Tibial artery (tissue), 4 donors: Measurements from ENCODE around the gene C16orf96.
"Not testable (repeated sequence)": the region's sequence is repeated elsewhere in the genome, so short reads cannot be mapped to it uniquely, and the experiment has no call there.

ENCODE experiments used
- DNase-seq, 2 donors: peaks; one replicate each; pipeline ENCODE4 v3.0.0-alpha.2; 2019
- H3K27ac ChIP-seq, 2 donors: fragments of 200-600 bp; sonication (generic) in 1 of 2; 1 replicate in 1 of 2; 2 replicates in 1 of 2; pipeline ENCODE4 v1.5.1; 2018 to 2019; ENCODE audit warnings: mild to moderate bottlenecking in 1 of 2
- H3K27me3 ChIP-seq, 2 donors: fragments of 200-600 bp; sonication (generic) in 1 of 2; one replicate each; pipeline versions ENCODE4 v1.5.1 to v1.6.0; 2016 to 2019
- H3K36me3 ChIP-seq, 3 donors: fragments of 200-600 bp; sonication (generic) in 2 of 3; one replicate each; pipeline ENCODE4 v1.5.1; 2016 to 2019; ENCODE audit warnings: mild to moderate bottlenecking in 2 of 3
- H3K4me1 ChIP-seq, 4 donors: fragments of 200-600 bp; sonication (generic) in 2 of 4; 1 replicate in 3 of 4; 2 replicates in 1 of 4; pipeline ENCODE4 v1.5.1; 2016 to 2019
- H3K4me3 ChIP-seq, 2 donors: fragments of 200-600 bp; sonication (generic) in 1 of 2; 1 replicate in 1 of 2; 2 replicates in 1 of 2; pipeline ENCODE4 v1.5.1; 2018 to 2019; ENCODE audit warnings: mild to moderate bottlenecking in 2 of 2
- H3K9me3 ChIP-seq, 3 donors: fragments of 200-600 bp; sonication (generic) in 1 of 3; one replicate each; pipeline ENCODE4 v1.5.1; 2016 to 2019
- intact Hi-C: fragments of 100-400 bp; cut with DNase I; formaldehyde crosslinking; loops from one replicate; pipeline ENCODE4 v1.15.0; 2023; ENCODE audit warnings: low total_unique reads
- TF ChIP-seq, protein P1 (sequence below), 2 experiments: fragments of 200-600 bp in 1 of 2; fragments of 450-650 bp in 1 of 2; IDR thresholded peaks; one replicate each; pipeline ENCODE4 v1.5.1; 2017 to 2019; ENCODE audit warnings: antibody characterized with exemption in 2 of 2, mild to moderate bottlenecking in 1 of 2, moderate library complexity in 1 of 2

Gene C16orf96

GRCh38 chr16:4570086-4570485 is 13.9 kb downstream of the C16orf96 start:
- H3K9me3 ChIP-seq: no peaks in the 10 kb centered on the region

DNA sequence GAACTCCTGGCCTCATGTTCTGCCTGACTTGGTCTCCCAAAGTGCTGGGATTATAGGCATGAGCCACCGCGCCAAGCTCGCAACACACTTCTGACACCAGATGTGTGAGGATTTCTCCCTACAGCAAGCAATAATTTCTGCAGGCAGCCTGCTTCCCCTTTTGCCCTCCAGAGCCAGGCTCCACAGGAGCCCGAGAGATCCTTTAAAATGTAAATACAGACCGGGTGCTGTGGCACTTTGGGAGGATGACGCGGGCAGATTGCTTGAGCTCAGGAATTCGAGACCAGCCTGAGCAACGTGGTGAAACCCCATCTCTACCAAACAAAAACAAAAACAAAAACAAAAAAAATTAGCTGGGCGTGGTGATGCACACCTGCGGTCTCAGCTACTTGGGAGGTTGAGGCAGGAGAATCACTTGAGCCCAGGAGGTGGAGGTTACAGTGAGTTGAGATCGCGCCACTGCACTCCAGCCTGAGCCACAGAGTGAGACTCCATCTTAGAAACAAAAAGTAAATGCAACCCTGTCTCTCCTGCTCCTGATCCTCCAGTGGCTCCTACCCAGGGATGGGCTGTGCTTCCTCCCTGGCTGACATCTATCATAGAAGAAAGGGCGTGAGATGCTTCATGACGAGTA is 14.7 kb downstream of the C16orf96 start:
- no peak for DNase-seq

More at GRCh38 chr16:4570086-4570485, 13.9 kb downstream of the C16orf96 start:
- Histone ChIP-seq H3K27me3 (peaks cover 0 to 12% of the 10 kb centered on the region in 2 donors), H3K4me1 (no peaks in the 10 kb centered on the region), H3K36me3 (no peaks in the 10 kb centered on the region), H3K4me3 (no peak overlapping the region), H3K27ac (no peak overlapping the region)
- no peak for DNase-seq
- intact Hi-C loops: no loop called here
- TF ChIP-seq, protein P1, sequence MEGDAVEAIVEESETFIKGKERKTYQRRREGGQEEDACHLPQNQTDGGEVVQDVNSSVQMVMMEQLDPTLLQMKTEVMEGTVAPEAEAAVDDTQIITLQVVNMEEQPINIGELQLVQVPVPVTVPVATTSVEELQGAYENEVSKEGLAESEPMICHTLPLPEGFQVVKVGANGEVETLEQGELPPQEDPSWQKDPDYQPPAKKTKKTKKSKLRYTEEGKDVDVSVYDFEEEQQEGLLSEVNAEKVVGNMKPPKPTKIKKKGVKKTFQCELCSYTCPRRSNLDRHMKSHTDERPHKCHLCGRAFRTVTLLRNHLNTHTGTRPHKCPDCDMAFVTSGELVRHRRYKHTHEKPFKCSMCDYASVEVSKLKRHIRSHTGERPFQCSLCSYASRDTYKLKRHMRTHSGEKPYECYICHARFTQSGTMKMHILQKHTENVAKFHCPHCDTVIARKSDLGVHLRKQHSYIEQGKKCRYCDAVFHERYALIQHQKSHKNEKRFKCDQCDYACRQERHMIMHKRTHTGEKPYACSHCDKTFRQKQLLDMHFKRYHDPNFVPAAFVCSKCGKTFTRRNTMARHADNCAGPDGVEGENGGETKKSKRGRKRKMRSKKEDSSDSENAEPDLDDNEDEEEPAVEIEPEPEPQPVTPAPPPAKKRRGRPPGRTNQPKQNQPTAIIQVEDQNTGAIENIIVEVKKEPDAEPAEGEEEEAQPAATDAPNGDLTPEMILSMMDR (IDR thresholded peaks at IDR 0.05): no peak

DNA sequence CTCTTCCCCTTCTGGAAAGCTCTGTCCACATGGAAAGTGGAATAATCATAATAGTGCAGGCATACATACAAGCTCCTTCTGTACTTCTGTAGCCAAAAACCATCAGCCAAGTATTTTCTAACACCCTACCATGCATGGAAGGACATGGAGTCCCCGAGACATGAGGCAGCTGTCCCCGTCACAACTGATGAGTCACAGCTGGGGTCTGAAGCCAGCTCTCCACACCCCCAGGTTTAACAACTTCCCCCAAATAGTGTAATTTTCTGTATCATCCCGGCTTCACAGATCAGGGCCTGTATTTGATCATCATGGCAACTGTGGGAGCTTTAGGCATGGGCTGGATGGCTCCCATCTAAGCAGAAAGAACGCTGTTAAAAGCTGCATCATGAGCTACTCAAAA is 16.6 kb downstream of the C16orf96 start:
- DNase-seq: no peak
- Histone ChIP-seq H3K36me3 (no peaks in the 10 kb centered on the region), H3K27me3 (peaks cover 0 to 20% of the 10 kb centered on the region in 2 donors), H3K27ac (no peak overlapping the region), H3K9me3 (no peaks in the 10 kb centered on the region), H3K4me3 (no peak overlapping the region), H3K4me1 (no peaks in the 10 kb centered on the region)
- TF ChIP-seq, protein P1 (IDR thresholded peaks at IDR 0.05): no peak
- intact Hi-C loops: no loop called here

More for the DNA sequence above, 14.7 kb downstream of the C16orf96 start:
- H3K27me3 ChIP-seq: peaks cover 0 to 17% of the 10 kb centered on the region in 2 donors
- TF ChIP-seq, protein P1 (IDR thresholded peaks at IDR 0.05): no peak
- intact Hi-C loops: no loop called here
- no peak overlapping the region for H3K27ac ChIP-seq
- no peaks in the 10 kb centered on the region for H3K9me3 ChIP-seq
- H3K36me3 ChIP-seq: no peaks in the 10 kb centered on the region
- no peak overlapping the region for H3K4me3 ChIP-seq
- no peaks in the 10 kb centered on the region for H3K4me1 ChIP-seq

- H3K4me1 ChIP-seq, H3K36me3 ChIP-seq, intact Hi-C loops, H3K27ac ChIP-seq, H3K9me3 ChIP-seq, H3K4me3 ChIP-seq, DNase-seq: not testable (repeated sequence)
- peaks cover 0 to 19% of the 10 kb centered on the region in 2 donors for H3K27me3 ChIP-seq
These were observed 17.8 kb downstream of the C16orf96 start for GRCh38 chr16:4573926-4574325.

- Histone ChIP-seq H3K4me3 (no peak overlapping the region), H3K27me3 (peaks cover 0 to 15% of the 10 kb centered on the region in 2 donors), H3K36me3 (no peaks in the 10 kb centered on the region), H3K27ac (no peak overlapping the region), H3K4me1 (no peaks in the 10 kb centered on the region), H3K9me3 (no peaks in the 10 kb centered on the region)
- TF ChIP-seq, protein P1 (IDR thresholded peaks at IDR 0.05): no peak
- no peak for DNase-seq
- intact Hi-C loops: no loop called here
These were observed 19.0 kb downstream of the C16orf96 start for GRCh38 chr16:4574919-4575705.

DNA sequence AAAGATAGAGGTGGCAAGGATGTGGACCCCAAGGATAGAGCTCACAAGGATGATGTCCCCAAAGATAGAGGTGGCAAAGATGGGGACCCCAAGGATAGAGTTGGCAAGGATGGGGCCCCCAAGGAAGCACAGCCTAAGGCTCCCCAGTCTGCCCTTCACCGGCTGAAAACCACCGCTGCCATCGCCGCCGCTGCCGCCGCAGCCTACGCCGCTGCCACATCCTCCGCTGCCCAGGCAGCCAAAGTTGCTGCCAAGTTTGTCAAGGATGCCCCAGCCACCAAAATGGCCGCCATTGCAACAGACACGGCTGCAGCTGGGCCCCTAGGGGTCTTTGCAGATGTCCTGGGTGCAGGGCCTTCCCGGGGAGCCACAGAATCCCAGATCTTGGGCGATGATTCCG is 19.9 kb downstream of the C16orf96 start:
- Histone ChIP-seq H3K4me1 (no peaks in the 10 kb centered on the region), H3K36me3 (no peaks in the 10 kb centered on the region), H3K9me3 (no peaks in the 10 kb centered on the region), H3K27me3 (peaks cover 0 to 15% of the 10 kb centered on the region in 2 donors), H3K27ac (no peak overlapping the region), H3K4me3 (no peak overlapping the region)
- TF ChIP-seq, protein P1 (IDR thresholded peaks at IDR 0.05): no peak
- intact Hi-C loops: no loop called here
- no peak for DNase-seq
